Activated CD8-positive, alpha-beta memory T cell treated with anti-CD3 and anti-CD28 coated beads, Interleukin-2, amount 50 U/mL, for 48 hours (primary cell): ENCODE results near the gene MARK1.
"Not testable (repeated sequence)": the region's sequence is repeated elsewhere in the genome, so short reads cannot be mapped to it uniquely, and the experiment has no call there.

Experiments
- DNase-seq: peaks from one replicate; pipeline ENCODE4 v3.0.0-alpha.2; 2020

MARK1 gene

DNA sequence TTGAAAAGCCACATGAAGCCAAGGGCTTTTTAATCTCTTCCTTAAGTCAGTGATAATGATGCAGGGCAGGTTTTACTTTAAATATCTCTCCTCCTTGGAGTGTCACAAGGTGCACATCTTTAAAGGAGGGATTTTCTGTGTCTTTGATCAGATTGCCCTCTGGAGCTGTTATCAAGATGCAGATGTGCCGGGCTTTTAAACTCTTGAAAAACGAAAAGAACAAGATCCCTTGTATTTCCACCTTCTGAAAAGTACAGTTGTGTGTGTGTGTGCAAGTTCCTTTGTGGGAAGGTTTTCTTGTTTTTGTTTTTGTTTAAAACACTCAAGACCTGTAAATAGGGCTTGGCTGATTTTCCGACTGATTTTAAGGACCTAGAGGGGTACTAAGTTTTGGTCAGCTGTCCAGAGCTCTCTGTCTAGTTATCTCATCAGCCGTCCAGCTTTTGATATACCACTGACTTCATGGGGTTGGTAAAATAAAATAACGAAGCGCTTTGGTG is 1.6 kb downstream of the MARK1 start:
- DNase-seq = no peak

DNA sequence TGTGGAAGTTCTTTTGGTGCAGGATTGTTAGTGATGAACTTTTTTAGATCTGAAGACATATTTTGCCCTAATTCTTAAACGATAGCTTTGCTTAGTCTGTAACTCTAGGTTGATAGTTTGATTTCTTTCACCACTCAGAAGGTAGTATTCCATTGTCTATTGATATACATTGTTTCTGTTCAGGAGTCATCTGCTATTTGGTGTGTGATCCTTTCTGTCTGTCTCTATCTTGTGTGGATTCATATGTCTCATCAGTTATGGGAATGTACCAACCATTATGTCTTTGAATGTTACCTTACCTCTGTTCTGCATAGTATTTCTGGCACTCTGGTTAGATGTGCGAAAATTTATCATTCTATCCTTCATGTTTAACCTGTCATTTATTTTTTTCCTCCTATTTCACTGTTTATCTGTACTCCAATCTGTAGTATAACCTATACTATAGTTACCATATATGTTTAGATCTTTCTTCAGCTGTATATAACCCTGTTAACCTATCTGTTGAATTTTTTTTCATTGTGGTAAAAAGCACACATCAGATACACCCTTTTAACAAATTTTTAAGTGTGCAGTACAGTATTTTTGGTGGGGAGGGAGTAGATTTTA is 5.7 kb downstream of the MARK1 start:
- DNase-seq = no peak

DNA sequence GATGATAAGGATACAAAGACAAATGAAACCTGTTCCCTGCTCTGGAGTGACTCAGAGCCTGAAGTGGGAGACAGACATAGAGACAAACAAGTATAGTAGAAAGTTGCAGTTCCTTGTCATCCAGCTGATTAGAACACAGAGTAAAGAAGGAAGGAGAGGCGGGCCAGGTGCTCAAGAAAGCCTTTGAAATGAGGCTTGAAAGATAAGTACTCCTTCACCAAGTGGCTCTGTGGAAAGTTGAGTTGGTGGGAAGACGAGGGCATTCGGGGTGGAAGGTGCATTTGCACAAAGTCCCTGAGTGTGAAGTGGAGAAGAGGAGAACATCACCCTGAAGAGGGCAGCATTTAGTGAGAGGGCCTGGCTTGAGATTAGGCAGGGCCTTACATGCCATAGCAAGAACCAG is 17.0 kb downstream of the MARK1 start:
- DNase-seq = no peak

DNA sequence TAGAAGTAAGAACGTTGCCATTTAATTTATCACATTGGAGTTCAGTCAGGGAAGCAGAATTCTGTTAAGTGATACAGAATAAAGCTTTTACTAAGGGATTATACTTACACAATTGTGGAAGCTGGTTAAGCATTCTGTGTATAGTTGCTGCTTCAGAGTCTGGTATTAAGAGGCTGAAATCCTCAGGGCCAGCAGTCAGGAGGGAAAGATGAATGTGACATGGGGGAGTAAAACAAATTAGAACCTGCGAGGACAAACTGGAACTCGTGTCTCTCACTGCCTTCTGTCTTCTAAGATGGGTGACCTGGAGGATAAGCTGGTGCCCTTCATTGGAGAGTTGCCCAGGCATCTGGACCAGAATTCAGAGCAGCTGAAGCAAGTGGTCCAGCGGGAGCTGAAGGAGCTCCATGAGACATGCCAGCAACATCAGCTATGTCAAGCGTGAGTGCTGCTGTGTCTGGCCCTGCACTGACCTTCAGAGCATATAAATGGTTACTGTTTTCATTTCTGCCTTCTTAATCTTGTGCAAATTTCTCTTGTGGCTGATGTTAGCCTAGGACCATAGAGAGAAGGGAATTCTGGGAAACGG is 23.0 kb downstream of the MARK1 start:
- no peak for DNase-seq

DNA sequence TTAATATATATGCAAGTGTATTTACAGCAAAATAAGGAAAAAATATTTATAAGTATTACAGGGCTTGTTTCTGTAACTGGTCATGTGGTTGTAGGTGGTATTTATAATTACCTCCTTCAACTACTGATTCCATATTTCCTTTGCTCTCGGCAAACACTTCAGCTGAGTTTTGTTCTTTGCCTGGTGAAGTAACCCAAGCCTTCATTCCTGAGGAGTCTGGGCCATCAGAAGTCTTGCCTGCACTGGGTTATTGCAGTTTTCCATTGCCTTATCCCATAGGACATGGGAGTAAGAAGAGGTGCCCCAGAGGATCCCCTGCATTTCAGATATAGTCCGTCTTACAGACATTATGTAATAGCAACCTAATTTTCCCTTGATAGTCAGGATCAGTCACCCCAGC is 23.8 kb downstream of the MARK1 start:
- no peak for DNase-seq

DNA sequence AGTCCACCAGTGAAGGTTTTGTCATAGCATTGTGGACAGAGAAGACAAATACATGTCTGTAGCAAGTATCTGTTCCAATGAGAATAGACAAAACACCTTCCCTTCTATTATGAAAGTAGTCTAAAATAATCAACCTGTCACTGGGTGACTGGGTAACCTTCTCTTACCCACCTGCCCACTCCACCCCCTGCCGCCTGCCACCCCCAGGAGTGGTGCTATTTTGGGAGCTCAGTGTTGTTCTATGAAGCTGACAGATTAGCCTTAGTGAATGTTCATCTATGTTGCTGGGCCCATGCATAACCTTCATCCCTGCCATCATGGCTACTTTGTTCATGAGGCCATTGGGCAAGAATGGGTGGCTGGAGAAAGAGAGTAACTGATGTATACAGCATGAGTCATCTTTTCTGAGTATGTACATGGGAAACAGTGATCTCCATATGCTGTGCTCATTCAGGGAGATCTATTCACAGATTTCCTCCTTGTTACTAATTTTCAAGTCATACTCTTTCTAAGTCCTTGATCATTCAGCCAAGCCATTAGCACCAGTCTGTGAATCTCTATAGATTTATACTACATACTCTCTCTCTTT is 24.8 kb downstream of the MARK1 start:
- DNase-seq = no peak

DNA sequence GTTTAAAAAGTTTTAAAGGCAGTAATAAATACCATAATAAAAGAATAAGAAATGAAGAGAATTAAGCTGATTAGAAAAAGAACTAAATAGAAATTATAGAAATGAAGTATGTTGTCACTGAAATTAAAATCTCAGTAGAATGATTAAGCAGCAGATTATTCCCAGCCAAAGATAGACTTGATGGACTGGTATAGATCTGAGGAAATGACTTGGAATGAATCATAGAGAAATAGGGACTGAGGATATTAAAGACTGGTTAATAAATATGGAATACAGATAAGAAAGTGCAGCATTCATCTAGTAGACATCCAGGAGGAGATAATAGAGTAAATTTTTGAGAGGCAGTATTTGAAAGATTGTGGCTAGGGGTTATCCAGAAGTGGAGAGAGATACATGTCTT is 28.7 kb downstream of the MARK1 start:
- no peak for DNase-seq

DNA sequence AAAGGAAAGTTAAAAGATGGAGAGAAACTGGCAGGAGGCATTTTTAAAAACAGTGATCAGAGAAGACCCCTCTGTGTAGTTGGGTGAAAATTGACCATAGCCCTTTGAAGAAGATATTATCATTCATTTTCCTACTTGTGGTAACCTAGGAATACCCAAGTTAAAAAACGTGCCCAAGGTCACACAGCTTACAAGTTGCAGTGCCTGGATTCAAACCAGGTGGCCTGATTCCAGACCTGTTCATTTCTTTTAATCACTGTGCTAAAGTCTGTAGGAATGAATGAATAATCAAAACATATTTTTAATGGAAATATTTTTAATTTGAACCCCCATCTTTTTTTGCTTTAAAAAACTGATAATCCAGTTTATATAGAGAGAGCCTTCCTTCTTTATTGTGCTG is 35.6 kb downstream of the MARK1 start:
- no peak for DNase-seq

DNA sequence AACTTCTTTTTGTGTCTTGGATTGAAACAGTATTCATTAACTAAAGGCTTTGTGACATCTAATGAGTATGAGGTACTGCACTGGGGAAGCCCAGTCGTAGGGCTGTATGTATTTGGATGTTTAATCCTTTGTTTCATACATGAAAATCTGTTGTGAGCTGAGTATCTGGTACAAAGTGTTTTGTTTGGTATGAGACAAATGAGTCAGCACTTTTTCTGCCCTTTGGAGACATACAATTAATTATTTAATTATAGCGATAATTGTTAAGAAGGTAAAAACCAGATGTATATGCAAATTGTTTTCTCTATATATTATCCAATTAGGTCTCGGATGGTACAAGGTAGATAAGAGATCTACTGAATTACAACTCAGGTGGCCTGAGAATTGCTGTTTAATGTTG is 36.3 kb downstream of the MARK1 start:
- no peak for DNase-seq

DNA sequence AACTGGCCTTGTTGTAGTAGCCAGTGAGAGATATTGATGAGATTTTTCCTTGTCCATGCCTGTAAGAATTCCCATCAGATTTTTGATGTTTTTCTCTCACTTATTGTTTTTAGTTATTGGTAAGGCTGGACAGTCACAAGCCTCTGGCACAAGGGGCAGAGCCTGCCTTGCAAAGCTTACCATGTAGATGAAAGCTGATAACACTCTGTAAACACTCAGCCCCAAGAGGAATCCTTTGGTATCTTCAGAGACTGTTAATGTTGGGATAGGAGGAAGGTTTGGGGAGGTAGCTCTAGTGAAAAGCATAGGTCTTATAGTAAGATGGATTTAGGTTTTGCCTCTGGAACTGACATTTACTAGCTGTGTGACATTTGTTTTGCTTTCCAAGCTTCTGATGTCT is 37.7 kb downstream of the MARK1 start:
- DNase-seq = no peak

DNA sequence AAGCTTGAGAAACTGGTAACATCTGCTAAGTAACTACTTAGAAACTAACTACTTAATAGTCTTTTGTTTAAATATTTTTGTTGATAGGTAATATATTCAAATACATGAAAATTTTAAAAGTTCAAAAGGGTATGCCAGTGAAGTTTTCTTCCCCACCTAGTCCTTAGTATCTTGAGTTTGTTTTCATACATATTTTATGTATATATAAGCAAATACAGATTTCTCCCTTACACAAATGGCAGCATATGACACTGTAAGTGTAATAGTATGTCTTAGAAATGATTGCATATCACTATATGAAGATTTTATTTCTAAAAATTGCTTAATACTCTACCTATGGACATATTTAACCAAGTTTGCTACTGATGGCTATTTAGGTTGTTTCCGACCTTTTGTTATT is 38.9 kb downstream of the MARK1 start:
- no peak for DNase-seq

DNA sequence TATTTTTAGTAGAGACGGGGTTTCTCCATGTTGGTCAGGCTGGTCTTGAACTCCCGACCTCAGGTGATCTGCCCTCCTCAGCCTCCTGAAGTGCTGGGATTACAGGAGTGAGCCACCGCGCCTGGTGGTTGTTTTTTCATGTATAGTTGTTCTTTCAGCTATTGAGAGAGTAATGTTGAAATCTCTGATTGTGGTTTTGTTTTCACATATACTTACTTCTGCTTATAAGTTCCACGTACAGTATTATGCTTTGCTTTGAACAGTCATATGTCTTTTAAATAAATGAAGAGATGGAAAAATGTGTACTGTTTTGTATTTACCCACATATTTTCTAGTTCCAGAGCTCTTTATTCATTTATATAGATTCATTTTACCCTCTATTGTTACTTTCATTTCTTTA is 44.5 kb downstream of the MARK1 start:
- DNase-seq = no peak

DNA sequence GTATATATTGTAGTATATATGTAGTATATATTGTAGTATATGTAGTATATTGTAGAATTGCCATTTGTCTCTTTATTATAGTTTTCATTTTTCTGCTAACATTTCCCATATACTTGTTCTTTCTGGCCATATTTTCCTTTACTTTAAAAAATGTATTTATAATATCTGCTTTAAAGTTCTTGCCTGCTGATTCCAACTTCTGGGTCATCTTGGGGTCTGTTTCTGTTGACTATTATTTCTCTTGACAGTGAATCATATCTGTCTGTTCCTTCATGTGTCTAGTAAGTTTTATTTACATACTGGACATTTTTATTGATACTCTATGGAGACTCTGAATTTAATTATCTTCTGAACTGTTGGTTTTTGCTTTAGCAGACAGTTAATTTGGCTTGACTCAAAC is 45.9 kb downstream of the MARK1 start:
- DNase-seq = no peak

DNA sequence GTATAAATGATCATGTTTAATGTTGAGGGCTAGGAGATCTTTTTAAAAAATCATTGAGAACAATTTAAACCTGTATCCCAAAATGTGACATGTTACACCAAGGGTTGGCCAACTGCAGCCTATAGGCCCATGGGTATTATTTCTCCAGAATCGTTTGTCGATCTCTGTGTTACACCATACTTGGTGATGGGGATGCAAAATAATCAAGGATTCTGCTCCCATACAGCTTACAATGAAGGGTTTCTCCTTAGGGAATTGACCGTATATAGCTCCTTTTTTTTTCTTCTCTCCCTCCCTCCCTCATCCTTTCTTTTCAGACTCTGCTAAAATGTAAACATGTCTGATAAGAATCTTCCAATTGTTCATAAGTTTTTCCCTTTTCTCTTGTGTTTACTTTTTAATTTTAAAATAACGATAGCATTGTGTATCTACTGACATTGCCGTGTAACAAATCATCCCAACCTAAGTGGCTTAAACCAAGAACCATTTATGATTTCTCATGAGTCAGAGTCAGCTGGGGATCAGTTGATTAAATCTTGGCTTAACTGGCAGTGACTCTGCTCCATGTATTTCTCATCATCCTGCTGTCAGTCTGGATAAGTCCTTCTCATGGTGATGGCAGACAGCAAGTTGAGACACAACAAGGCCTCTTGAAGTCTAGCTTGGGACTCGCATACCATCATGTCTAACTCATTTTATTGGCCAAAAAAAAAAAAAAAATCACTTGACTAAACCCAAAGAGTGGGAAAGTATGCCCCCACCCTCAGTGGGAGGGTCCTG is 48.0 kb downstream of the MARK1 start:
- DNase-seq = no peak

DNA sequence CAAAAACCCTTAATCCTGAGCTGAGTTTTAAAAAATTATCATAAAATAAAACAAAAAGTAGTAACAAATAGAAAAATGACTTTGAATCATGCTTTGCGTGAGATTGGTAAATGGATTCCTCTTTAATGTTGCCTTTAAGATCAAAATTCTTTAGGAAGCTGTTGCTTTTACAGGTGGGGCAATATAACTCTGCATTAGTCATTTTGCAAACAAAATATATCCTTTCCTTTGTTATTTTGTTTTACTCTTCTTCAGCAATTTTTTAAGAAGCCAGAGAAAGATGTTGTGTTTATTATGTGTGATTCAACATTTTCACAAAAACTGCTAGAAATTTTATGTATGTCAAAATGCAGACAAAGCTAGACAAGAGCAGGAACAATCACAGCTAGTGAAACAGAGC is 50.0 kb downstream of the MARK1 start:
- DNase-seq = no peak

DNA sequence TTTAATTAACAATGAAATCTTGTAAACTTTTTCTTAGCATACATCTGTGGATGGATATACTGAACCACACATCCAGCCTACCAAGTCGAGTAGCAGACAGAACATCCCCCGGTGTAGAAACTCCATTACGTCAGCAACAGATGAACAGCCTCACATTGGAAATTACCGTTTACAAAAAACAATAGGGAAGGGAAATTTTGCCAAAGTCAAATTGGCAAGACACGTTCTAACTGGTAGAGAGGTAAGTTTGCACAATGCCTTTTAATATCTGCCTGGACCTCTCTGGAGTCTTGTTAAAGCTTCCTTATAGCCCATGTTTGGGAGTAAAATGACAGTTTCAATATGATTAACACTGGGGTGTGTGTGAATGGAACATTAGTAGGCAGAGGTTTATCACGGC is 51.4 kb downstream of the MARK1 start:
- no peak for DNase-seq

DNA sequence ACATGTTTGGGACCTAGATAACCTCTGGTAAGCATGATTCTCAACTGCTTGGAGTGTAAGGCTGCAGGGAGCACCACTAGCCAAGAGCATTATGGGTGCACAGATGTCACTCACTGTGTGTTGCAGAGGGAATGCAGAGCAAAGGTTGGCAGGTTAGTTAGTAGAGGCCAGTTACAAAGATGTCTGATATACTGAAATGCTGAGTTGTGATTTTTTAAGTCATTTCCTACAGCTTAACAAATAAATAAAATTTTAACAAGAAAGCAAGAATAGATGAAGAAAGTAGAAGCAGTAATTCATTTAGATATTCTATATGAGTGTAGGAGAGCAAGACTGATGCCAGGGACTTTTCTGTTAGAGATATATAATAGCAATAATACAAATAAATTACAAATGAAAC is 64.8 kb downstream of the MARK1 start:
- no peak for DNase-seq

DNA sequence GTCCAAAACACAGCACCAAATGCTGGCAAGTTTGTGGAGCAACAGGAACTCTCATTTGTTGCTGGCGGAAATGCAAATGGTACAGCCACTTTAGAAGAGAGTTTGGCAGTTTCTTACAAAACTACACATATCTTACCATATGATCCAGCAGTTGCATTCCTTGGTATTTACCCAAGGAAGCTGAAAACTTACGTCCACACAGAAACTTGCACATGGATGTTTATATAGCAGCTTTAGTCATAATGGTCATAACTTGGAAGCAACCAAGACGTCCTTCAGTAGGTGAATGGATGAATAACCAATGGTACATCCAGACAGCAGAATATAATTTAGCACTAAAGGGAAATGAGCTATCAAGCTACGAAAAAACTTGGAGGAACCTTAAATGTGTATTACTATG is 66.4 kb downstream of the MARK1 start:
- no peak for DNase-seq

DNA sequence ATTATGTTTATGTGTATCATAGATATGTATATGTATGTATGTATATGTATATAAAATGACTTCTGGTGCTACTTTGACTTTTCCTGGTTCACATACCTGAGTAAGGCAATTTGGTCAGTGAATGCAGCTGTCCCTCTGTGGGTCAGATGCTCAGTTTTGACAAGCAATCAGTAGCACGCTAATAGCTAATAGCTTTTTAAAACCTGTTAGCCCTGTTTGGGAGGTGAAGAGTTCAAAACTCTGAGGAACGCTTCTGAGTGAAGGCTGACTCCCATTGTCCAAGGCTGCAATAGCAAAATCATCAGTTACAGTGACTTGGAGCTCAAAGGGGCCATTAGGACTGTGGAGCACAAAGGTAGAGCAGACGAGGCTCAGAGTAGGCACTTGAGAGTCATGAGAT is 67.2 kb downstream of the MARK1 start:
- DNase-seq = no peak

DNA sequence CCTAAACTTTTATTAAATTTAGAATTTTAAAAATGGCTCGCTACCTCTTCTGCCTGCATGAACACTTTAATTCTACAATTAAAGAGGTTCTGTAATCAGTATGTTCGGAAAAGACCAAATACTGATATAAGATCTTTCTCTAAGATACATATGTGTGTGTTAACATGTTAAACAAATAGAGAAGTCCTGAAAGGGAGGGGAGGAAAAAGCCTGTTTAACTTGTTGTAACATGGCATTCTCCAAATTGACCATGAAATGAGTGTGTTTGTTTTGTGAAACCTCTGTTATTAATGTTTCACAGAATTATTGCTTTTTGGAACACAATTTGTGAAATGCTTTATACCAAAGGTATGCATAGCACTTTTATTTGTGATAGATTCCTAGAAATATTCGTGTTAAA is 77.0 kb downstream of the MARK1 start:
- no peak for DNase-seq

DNA sequence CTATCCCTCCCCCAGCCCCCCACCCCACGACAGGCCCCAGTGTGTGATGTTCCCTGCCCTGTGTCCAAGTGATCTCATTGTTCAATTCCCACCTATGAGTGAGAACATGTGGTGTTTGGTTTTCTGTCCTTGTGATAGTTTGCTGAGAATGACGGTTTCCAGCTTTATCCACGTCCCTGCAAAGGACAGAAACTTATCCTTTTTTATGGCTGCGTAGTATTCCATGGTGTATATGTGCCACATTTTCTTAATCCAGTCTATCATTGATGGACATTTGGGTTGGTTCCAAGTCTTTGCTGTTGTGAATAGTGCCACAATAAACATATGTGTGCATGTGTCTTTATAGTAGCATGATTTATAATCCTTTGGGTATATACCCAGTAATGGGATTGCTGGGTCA is 77.7 kb downstream of the MARK1 start:
- DNase-seq = not testable (repeated sequence)

DNA sequence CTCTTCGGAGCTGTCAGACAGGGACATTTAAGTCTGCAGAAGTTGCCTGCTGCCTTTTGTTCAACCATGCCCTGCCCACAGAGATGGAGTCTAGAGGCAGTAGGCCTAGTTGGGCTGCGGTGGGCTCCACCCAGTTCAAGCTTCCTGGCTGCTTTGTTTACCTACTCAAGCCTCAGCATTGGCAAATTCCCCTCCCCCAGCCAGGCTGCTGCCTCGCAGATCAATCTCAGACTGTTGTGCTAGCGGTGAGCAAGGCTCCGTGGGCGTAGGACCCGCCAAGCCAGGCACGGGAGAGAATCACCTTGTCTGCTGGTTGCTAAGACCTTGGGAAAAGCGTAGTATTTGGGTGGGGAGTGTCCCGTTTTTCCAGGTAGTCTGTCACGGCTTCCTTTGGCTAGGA is 83.2 kb downstream of the MARK1 start:
- not testable (repeated sequence) for DNase-seq

DNA sequence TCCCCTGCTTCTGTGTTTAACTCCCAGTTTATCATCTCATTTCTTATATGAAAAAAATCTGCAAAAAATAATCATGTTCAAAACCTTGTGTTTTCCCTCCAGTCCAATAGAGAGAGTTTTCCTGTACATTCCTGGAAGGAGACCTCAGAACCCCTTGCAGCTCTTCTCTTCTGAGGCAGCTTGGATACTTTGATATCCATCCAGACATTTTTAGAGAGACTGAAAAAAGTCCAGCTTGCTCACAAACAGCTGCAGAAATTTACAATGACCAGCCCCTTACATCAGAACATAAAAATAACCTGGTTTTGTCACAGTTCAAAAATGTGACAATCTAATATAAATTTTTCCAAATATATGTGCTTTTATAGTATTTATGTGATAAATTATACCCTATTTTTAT is 88.9 kb downstream of the MARK1 start:
- no peak for DNase-seq

DNA sequence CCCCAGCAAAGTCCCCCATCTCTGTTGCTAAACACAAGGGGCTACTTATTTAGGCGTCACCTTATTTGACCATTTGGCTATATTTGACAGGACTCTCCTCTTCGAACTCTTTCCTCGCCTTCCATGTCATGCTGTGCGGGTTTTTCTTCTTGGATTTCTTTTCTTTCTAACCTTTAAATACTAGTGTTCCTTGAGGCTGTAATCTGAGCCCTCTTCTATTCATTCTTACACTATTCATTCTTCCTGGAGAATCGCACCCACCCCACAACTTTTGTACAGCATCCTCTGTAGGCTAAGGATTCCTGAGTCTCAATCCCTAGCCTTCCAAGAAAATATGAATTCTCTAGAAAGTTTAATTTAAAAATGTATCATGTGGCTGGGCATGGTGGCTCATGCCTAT is 100.5 kb downstream of the MARK1 start:
- no peak for DNase-seq
